Suprapubic skin (tissue), 3 donors: Measurements from ENCODE around the gene PNPLA8.

Source experiments
- EP300 ChIP-seq: sonication (generic); formaldehyde crosslinking; IDR thresholded peaks from one replicate; pipeline ENCODE4 v1.6.1; 2017; ENCODE audit warnings: antibody characterized with exemption
- POLR2A ChIP-seq, 2 donors: fragments of 450-650 bp; IDR thresholded peaks; one replicate each; pipeline ENCODE4 v1.6.1; 2017; ENCODE audit warnings: antibody characterized with exemption in 2 of 2, mild to moderate bottlenecking in 2 of 2, moderate library complexity in 2 of 2
- TF ChIP-seq, protein P1 (sequence below), 2 donors: fragments of 200-600 bp in 1 of 2; fragments of 450-650 bp in 1 of 2; sonication (generic) in 1 of 2; IDR thresholded peaks; one replicate each; pipeline ENCODE4 v1.5.1; 2016 to 2019; ENCODE audit warnings: antibody characterized with exemption in 2 of 2, mild to moderate bottlenecking in 1 of 2, moderate library complexity in 1 of 2

DNA sequence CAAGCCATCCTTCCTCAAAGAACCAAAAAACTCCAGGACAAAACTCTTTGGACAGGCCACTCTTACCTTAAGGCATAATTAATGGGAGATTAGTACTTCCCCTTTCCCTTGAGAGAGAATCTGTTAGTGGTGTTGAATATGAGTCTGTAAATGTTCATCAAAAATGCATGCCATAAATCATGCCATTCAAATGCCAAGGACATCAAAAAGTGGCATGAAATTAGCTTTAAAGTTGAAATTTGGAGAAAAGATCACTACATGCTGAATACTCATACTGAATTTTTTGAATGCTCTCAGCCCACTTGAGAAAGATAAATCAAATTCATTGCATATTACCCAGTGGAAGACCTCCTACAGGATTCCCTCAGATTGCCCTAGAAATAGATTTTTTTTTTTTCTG, 76.4 kb downstream of the PNPLA8 start:
- TF ChIP-seq POLR2A (IDR thresholded peaks at IDR 0.05) (no peak), EP300 (no peak)
- TF ChIP-seq, protein P1, sequence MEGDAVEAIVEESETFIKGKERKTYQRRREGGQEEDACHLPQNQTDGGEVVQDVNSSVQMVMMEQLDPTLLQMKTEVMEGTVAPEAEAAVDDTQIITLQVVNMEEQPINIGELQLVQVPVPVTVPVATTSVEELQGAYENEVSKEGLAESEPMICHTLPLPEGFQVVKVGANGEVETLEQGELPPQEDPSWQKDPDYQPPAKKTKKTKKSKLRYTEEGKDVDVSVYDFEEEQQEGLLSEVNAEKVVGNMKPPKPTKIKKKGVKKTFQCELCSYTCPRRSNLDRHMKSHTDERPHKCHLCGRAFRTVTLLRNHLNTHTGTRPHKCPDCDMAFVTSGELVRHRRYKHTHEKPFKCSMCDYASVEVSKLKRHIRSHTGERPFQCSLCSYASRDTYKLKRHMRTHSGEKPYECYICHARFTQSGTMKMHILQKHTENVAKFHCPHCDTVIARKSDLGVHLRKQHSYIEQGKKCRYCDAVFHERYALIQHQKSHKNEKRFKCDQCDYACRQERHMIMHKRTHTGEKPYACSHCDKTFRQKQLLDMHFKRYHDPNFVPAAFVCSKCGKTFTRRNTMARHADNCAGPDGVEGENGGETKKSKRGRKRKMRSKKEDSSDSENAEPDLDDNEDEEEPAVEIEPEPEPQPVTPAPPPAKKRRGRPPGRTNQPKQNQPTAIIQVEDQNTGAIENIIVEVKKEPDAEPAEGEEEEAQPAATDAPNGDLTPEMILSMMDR (IDR thresholded peaks at IDR 0.05): no peak
